Limb (tissue), 2 donors: ENCODE results near the gene PEAK1.

ENCODE experiments used
- DNase-seq, 2 donors: peaks; one replicate each; pipeline ENCODE4 v3.0.0-alpha.2; 2016; ENCODE audit errors: extremely low spot score in 2 of 2

The PEAK1 gene

GRCh38 chr15:77367631-77368030 lies 52.3 kb downstream of the PEAK1 start:
- no peak for DNase-seq

- DNase-seq: no peak
Measured at GRCh38 chr15:77361456-77361855, 58.4 kb downstream of the PEAK1 start.

- no peak for DNase-seq
Measured at GRCh38 chr15:77358545-77359240, 61.2 kb downstream of the PEAK1 start.

GRCh38 chr15:77356305-77356704 lies 63.6 kb downstream of the PEAK1 start:
- DNase-seq: no peak

GRCh38 chr15:77355321-77355720 lies 64.6 kb downstream of the PEAK1 start:
- DNase-seq: no peak

- no peak for DNase-seq
Measured at GRCh38 chr15:77354063-77354462, 65.8 kb downstream of the PEAK1 start.

GRCh38 chr15:77352887-77353286 lies 67.0 kb downstream of the PEAK1 start:
- peak; percentile 28 to 57 for DNase-seq

GRCh38 chr15:77350792-77351191 lies 69.1 kb downstream of the PEAK1 start:
- DNase-seq: no peak

GRCh38 chr15:77349666-77350065 lies 70.2 kb downstream of the PEAK1 start:
- no peak for DNase-seq

- DNase-seq: no peak
Measured at GRCh38 chr15:77348511-77348910, 71.4 kb downstream of the PEAK1 start.

- DNase-seq: no peak
Measured at GRCh38 chr15:77347197-77347596, 72.7 kb downstream of the PEAK1 start.

- DNase-seq: no peak
Measured at GRCh38 chr15:77346245-77347036, 73.5 kb downstream of the PEAK1 start.

GRCh38 chr15:77342807-77343206 lies 77.1 kb downstream of the PEAK1 start:
- DNase-seq: no peak

GRCh38 chr15:77340245-77340644 lies 79.7 kb downstream of the PEAK1 start:
- no peak for DNase-seq

- DNase-seq: no peak
Measured at GRCh38 chr15:77336006-77336405, 83.9 kb downstream of the PEAK1 start.

- DNase-seq: no peak
Measured at GRCh38 chr15:77335298-77335697, 84.6 kb downstream of the PEAK1 start.

GRCh38 chr15:77333166-77333565 lies 86.7 kb downstream of the PEAK1 start:
- no peak for DNase-seq

- DNase-seq: no peak
Measured at GRCh38 chr15:77329202-77329601, 90.7 kb downstream of the PEAK1 start.

GRCh38 chr15:77327844-77328529 lies 91.9 kb downstream of the PEAK1 start:
- DNase-seq: no peak

- no peak for DNase-seq
Measured at GRCh38 chr15:77327168-77327567, 92.7 kb downstream of the PEAK1 start.

- no peak for DNase-seq
Measured at GRCh38 chr15:77326366-77326765, 93.5 kb downstream of the PEAK1 start.

GRCh38 chr15:77312523-77312922 lies 107.4 kb downstream of the PEAK1 start:
- DNase-seq: no peak
